Tibial artery (tissue), 4 donors: ENCODE data around the gene GAGE12C.
A peak's percentile ranks its signal among the peaks of the same experiment; 100 is the strongest.
"Not testable (repeated sequence)": the region's sequence is repeated elsewhere in the genome, so short reads cannot be mapped to it uniquely, and the experiment has no call there.

ENCODE experiments used
- DNase-seq, 2 donors: peaks; one replicate each; pipeline ENCODE4 v3.0.0-alpha.2; 2019
- H3K27ac ChIP-seq, 2 donors: fragments of 200-600 bp; sonication (generic) in 1 of 2; 1 replicate in 1 of 2; 2 replicates in 1 of 2; pipeline ENCODE4 v1.5.1; 2018 to 2019; ENCODE audit warnings: mild to moderate bottlenecking in 1 of 2
- H3K27me3 ChIP-seq, 2 donors: fragments of 200-600 bp; sonication (generic) in 1 of 2; one replicate each; pipeline versions ENCODE4 v1.5.1 to v1.6.0; 2016 to 2019
- H3K36me3 ChIP-seq, 3 donors: fragments of 200-600 bp; sonication (generic) in 2 of 3; one replicate each; pipeline ENCODE4 v1.5.1; 2016 to 2019; ENCODE audit warnings: mild to moderate bottlenecking in 2 of 3
- H3K4me1 ChIP-seq, 4 donors: fragments of 200-600 bp; sonication (generic) in 2 of 4; 1 replicate in 3 of 4; 2 replicates in 1 of 4; pipeline ENCODE4 v1.5.1; 2016 to 2019
- H3K4me3 ChIP-seq, 2 donors: fragments of 200-600 bp; sonication (generic) in 1 of 2; 1 replicate in 1 of 2; 2 replicates in 1 of 2; pipeline ENCODE4 v1.5.1; 2018 to 2019; ENCODE audit warnings: mild to moderate bottlenecking in 2 of 2
- H3K9me3 ChIP-seq, 3 donors: fragments of 200-600 bp; sonication (generic) in 1 of 3; one replicate each; pipeline ENCODE4 v1.5.1; 2016 to 2019
- intact Hi-C: fragments of 100-400 bp; cut with DNase I; formaldehyde crosslinking; loops from one replicate; pipeline ENCODE4 v1.15.0; 2023; ENCODE audit warnings: low total_unique reads

The GAGE12C gene

GRCh38 chrX:49531877-49532276, at the start of gene GAGE12C:
Gene GAGE12C (plus strand): TSS chrX:49532177. CDS start chrX:49533332, 1,155 bp downstream.
- H3K36me3 ChIP-seq, H3K27ac ChIP-seq, H3K4me1 ChIP-seq, H3K4me3 ChIP-seq, intact Hi-C loops, H3K27me3 ChIP-seq, DNase-seq, H3K9me3 ChIP-seq: not testable (repeated sequence)

- DNase-seq, H3K9me3 ChIP-seq, H3K27me3 ChIP-seq, H3K36me3 ChIP-seq, H3K27ac ChIP-seq, H3K4me3 ChIP-seq, intact Hi-C loops, H3K4me1 ChIP-seq: not testable (repeated sequence)
Observed at GRCh38 chrX:49541433-49541832, 9.5 kb downstream of the GAGE12C start, which contains the start of gene GAGE12D. Gene GAGE12D (plus strand): TSS chrX:49541733. CDS start chrX:49542888, 1,155 bp downstream.

GRCh38 chrX:49550989-49551388, 19.0 kb downstream of the GAGE12C start, which contains the start of gene GAGE12E:
Gene GAGE12E (plus strand): TSS chrX:49551289. CDS start chrX:49552444, 1,155 bp downstream.
- H3K27ac ChIP-seq, H3K9me3 ChIP-seq, DNase-seq, H3K4me3 ChIP-seq, H3K27me3 ChIP-seq, H3K4me1 ChIP-seq, H3K36me3 ChIP-seq, intact Hi-C loops: not testable (repeated sequence)

GRCh38 chrX:49560542-49560941, 28.6 kb downstream of the GAGE12C start, which contains the start of gene GAGE12F:
Gene GAGE12F (plus strand): TSS chrX:49560842. CDS start chrX:49561997, 1,155 bp downstream.
- H3K9me3 ChIP-seq, intact Hi-C loops, H3K27ac ChIP-seq, H3K36me3 ChIP-seq, H3K27me3 ChIP-seq, H3K4me3 ChIP-seq, H3K4me1 ChIP-seq, DNase-seq: not testable (repeated sequence)

- H3K27me3 ChIP-seq, H3K4me3 ChIP-seq, H3K36me3 ChIP-seq, intact Hi-C loops, H3K9me3 ChIP-seq, H3K27ac ChIP-seq, H3K4me1 ChIP-seq: not testable (repeated sequence)
- peak in 1 of 2 donors; percentile 34 for DNase-seq
Observed at GRCh38 chrX:49568728-49569127, 36.8 kb downstream of the GAGE12C start.

- intact Hi-C loops, H3K27me3 ChIP-seq: not testable (repeated sequence)
Observed at GRCh38 chrX:49569152-49569551, 37.2 kb downstream of the GAGE12C start.

GRCh38 chrX:49570100-49570499, 38.1 kb downstream of the GAGE12C start, which contains the start of gene GAGE12G:
Gene GAGE12G (plus strand): TSS chrX:49570400. CDS start chrX:49571555, 1,155 bp downstream.
- DNase-seq, H3K4me3 ChIP-seq, H3K27me3 ChIP-seq, H3K36me3 ChIP-seq, H3K27ac ChIP-seq, H3K4me1 ChIP-seq, H3K9me3 ChIP-seq, intact Hi-C loops: not testable (repeated sequence)

More at GRCh38 chrX:49569152-49569551, 37.2 kb downstream of the GAGE12C start:
- not testable (repeated sequence) for H3K9me3 ChIP-seq, H3K36me3 ChIP-seq, H3K27ac ChIP-seq, H3K4me1 ChIP-seq, H3K4me3 ChIP-seq
- peak in 1 of 2 donors; percentile 20 for DNase-seq

GRCh38 chrX:49579649-49580048, 47.7 kb downstream of the GAGE12C start, which contains the start of gene GAGE12H:
Gene GAGE12H (plus strand): TSS chrX:49579949. CDS start chrX:49581104, 1,155 bp downstream.
- DNase-seq, H3K4me3 ChIP-seq, H3K36me3 ChIP-seq, intact Hi-C loops, H3K9me3 ChIP-seq, H3K27me3 ChIP-seq, H3K27ac ChIP-seq, H3K4me1 ChIP-seq: not testable (repeated sequence)
